Measurements from ENCODE around the gene TM4SF20.

DNA sequence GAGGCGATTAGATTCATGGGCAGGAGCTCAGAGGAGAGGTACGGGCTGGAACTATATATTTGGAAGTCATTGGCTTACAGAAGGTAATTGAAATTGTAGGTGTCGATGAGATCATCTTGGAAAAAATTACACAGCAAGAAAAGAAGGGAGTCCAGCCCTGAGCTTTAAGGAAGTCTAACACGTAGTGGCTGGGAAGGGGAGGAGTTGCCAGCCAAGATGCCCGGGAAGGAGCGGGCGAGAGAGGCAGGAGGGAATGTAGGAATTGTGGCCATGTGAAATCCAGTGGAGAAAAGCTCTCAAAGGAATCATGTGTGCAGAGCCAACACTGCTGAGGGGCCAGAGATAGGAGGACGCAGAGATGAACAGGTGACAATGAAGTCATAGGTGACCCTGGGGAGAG lies 34.3 kb upstream of the TM4SF20 start:
- TF ChIP-seq, protein P1, sequence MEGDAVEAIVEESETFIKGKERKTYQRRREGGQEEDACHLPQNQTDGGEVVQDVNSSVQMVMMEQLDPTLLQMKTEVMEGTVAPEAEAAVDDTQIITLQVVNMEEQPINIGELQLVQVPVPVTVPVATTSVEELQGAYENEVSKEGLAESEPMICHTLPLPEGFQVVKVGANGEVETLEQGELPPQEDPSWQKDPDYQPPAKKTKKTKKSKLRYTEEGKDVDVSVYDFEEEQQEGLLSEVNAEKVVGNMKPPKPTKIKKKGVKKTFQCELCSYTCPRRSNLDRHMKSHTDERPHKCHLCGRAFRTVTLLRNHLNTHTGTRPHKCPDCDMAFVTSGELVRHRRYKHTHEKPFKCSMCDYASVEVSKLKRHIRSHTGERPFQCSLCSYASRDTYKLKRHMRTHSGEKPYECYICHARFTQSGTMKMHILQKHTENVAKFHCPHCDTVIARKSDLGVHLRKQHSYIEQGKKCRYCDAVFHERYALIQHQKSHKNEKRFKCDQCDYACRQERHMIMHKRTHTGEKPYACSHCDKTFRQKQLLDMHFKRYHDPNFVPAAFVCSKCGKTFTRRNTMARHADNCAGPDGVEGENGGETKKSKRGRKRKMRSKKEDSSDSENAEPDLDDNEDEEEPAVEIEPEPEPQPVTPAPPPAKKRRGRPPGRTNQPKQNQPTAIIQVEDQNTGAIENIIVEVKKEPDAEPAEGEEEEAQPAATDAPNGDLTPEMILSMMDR (IDR thresholded peaks at IDR 0.05; ENCODE audit: low read length), result no peak
- TF ChIP-seq EZH2 (IDR thresholded peaks at IDR 0.05; ENCODE audit: borderline replicate concordance, low read length), result no peak
